ENCODE measurements around the gene ASAP2. TPM values are rescaled to one million over a fixed set of nuclear protein-coding genes. Genes with fewer than 3 reads are reported as not detected.

Gene ASAP2
- total RNA-seq, 1 donor from 2014 or later, result 45.6 TPM

DNA sequence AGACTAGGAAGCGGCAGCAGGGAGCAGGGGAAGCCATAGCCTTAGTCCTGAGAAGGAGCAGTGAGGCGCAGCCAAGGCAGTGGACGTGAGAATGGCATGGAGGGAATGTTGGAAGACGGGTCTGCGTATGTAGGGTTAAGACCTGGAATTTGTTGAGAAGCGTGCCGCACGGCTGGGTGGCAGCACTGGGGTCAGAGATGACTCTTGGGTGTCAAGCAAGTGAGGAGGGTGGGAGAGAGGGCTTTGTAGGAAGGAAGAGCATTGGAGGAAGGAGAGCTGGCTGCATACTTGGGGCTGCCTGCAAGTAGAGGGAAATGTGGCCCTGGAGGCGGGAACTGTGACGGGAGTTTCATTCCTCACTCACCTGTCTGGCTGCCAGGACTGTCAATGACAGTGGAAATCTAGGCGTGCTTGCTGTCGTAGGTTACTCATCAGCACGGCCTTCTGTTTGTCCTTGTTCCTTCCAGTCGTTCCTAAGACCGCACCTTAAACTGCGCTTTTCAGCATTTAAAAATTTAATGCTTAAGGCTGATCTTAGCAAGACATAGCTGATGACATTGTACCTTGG lies 108.8 kb downstream of the ASAP2 start:
- DNase-seq (ENCODE audit: extremely low spot score, unreplicated experiment), result no peak
- H3K27ac Mint-ChIP-seq, result peak overlapping the region; percentile 94

GRCh38 chr2:9317559-9317958 lies 110.9 kb downstream of the ASAP2 start:
- TF ChIP-seq, protein P1, sequence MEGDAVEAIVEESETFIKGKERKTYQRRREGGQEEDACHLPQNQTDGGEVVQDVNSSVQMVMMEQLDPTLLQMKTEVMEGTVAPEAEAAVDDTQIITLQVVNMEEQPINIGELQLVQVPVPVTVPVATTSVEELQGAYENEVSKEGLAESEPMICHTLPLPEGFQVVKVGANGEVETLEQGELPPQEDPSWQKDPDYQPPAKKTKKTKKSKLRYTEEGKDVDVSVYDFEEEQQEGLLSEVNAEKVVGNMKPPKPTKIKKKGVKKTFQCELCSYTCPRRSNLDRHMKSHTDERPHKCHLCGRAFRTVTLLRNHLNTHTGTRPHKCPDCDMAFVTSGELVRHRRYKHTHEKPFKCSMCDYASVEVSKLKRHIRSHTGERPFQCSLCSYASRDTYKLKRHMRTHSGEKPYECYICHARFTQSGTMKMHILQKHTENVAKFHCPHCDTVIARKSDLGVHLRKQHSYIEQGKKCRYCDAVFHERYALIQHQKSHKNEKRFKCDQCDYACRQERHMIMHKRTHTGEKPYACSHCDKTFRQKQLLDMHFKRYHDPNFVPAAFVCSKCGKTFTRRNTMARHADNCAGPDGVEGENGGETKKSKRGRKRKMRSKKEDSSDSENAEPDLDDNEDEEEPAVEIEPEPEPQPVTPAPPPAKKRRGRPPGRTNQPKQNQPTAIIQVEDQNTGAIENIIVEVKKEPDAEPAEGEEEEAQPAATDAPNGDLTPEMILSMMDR (conservative IDR thresholded peaks at IDR 0.05), result no peak
- Mint-ChIP-seq H3K27me3 (no peaks in the 10 kb centered on the region), H3K27ac (no peak overlapping the region), H3K9me3 (no peaks in the 10 kb centered on the region), H3K4me1 (ENCODE audit: unreplicated experiment) (peaks cover 6% of the 10 kb centered on the region), H3K36me3 (peaks cover 15% of the 10 kb centered on the region), H3K4me3 (no peak overlapping the region)
- no peak for DNase-seq (ENCODE audit: extremely low spot score, unreplicated experiment)

More for the DNA sequence above, 108.8 kb downstream of the ASAP2 start:
- Mint-ChIP-seq H3K4me3 (peak overlapping the region; percentile 47), H3K27me3 (no peaks in the 10 kb centered on the region), H3K9me3 (no peaks in the 10 kb centered on the region), H3K36me3 (peaks cover 12% of the 10 kb centered on the region), H3K4me1 (ENCODE audit: unreplicated experiment) (peaks cover 13% of the 10 kb centered on the region)
- TF ChIP-seq, protein P1 (conservative IDR thresholded peaks at IDR 0.05), result no peak

DNA sequence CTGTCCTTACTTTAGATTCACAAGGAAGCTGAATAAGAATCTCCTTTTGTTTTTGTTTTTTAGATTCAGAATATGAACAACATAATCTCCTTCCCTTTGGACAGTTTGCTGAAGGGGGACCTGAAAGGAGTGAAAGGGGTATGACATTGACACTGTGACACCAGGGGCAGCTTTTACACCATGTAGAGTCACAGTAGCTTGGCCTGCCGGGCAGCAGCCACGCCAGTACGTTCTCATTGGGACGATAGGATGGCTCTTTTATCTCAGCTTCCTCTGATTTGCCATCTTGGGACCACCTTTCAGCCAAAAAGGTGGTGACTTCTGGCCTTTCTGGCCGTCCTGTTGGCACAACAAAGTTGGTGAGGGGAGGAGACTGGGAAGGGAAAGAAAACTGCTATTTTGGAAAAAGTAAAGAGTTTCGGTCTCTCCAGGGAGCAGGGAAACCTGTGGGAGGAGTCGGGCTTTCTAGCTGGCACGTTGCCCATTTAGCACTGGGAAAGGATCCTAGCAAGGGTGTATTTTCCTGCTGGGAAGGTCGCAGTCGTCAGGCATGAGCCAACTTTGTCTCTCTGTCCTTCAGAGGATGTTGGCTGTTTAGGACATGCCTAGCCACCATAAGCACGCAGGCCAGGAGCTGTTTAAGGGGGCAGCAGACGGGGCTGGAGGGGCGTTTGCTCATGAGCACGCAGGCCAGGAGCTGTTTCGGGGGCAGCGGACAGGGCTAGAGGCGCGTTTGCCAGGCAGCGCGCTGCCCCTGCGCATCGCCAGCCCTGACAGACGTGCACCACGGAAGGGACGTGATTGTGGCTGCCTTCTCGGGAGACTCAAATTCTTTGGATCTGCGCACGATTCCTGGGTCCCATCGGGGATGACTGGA lies 112.1 kb downstream of the ASAP2 start:
- Mint-ChIP-seq H3K4me1 (ENCODE audit: unreplicated experiment) (peaks cover 6% of the 10 kb centered on the region), H3K27me3 (no peaks in the 10 kb centered on the region), H3K4me3 (no peak overlapping the region), H3K9me3 (no peaks in the 10 kb centered on the region), H3K36me3 (peaks cover 22% of the 10 kb centered on the region), H3K27ac (no peak overlapping the region)
- no peak for DNase-seq (ENCODE audit: extremely low spot score, unreplicated experiment)
- TF ChIP-seq, protein P1 (conservative IDR thresholded peaks at IDR 0.05), result no peak

DNA sequence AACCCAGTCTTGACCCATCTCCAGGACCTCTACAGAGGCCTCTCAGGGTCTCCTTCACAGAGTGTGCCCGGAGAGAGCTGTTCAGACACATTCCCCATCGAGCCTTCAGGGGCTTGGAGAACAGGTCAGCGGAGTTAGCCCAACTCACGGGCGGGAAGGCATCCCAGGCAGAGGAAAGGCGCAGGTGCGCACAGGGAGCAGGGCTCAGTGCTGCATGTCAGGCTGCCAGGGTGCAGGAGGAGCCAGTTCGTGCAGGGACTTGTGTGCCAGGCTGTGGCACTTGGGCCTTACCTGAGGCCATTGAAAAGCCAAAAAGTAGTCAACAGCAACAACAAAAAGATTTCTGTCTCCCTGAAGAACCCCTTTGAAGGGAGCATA lies 112.7 kb downstream of the ASAP2 start:
- no peaks in the 10 kb centered on the region for H3K9me3 Mint-ChIP-seq
- H3K27me3 Mint-ChIP-seq, result no peaks in the 10 kb centered on the region
- TF ChIP-seq, protein P1 (conservative IDR thresholded peaks at IDR 0.05), result no peak
- peaks cover 22% of the 10 kb centered on the region for H3K36me3 Mint-ChIP-seq
- DNase-seq (ENCODE audit: extremely low spot score, unreplicated experiment), result no peak
- peaks cover 6% of the 10 kb centered on the region for H3K4me1 Mint-ChIP-seq (ENCODE audit: unreplicated experiment)
- H3K4me3 Mint-ChIP-seq, result no peak overlapping the region
- peak overlapping the region; percentile 46 for H3K27ac Mint-ChIP-seq

GRCh38 chr2:9322576-9322975 lies 116.0 kb downstream of the ASAP2 start:
- Mint-ChIP-seq H3K36me3 (peaks cover 27% of the 10 kb centered on the region), H3K27ac (no peak overlapping the region), H3K9me3 (no peaks in the 10 kb centered on the region), H3K4me3 (no peak overlapping the region), H3K4me1 (ENCODE audit: unreplicated experiment) (peaks cover under 1% of the 10 kb centered on the region), H3K27me3 (no peaks in the 10 kb centered on the region)
- TF ChIP-seq, protein P1 (conservative IDR thresholded peaks at IDR 0.05), result no peak
- no peak for DNase-seq (ENCODE audit: extremely low spot score, unreplicated experiment)

All from type B pancreatic cell (in vitro differentiated cells).